ENCODE measurements around the gene FAM185A.
"Not testable (repeated sequence)": the region's sequence is repeated elsewhere in the genome, so short reads cannot be mapped to it uniquely, and the experiment has no call there.

DNA sequence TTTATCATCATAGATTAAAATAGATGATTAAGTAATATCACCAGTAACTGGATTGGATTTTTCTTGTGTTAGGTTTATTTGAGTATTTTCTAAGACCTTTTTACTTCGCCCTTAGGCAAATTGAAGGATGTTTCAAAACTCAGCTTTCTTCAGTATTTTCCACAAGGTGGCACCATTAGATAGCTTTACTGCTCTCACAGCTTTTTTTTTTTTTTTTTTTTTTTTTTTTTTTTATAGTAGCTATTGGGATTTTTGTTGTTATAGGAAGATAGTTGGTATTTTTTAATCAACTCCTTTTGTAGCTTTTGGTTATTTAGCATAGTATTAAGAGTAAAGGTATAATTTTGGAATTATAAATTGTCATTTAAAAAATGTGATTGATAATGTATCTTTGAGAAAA, 9.4 kb downstream of the FAM185A start:
- not testable (repeated sequence) for TF ChIP-seq CTCF, POLR2A, POLR2AphosphoS5, EP300 (IDR thresholded peaks at IDR 0.05)

Measured in stomach (tissue), 4 donors.